Prostate gland (tissue), 2 donors: ENCODE data around the gene UPF2. TPM values are rescaled to one million over a fixed set of nuclear protein-coding genes. Genes with fewer than 3 reads are reported as not detected.
"Not testable (repeated sequence)": the region's sequence is repeated elsewhere in the genome, so short reads cannot be mapped to it uniquely, and the experiment has no call there.

Experiments
- DNase-seq: peaks from one replicate; pipeline ENCODE4 v3.0.0-alpha.2; 2019; ENCODE audit warnings: low spot score
- H3K27ac ChIP-seq, 2 donors: fragments of 200-600 bp; sonication (generic); 2 replicates each; pipeline ENCODE4 v1.5.1; 2017 to 2019
- H3K27me3 ChIP-seq: fragments of 200-600 bp; sonication (generic); replicated peaks from 2 replicates; pipeline ENCODE4 v1.5.1; 2019; ENCODE audit not compliant: insufficient read depth
- H3K36me3 ChIP-seq, 2 donors: fragments of 200-600 bp; sonication (generic); 1 replicate in 1 of 2; 2 replicates in 1 of 2; pipeline versions ENCODE4 v1.5.1 to v1.8.1; 2017 to 2019
- H3K4me1 ChIP-seq: fragments of 200-600 bp; sonication (generic); replicated peaks from 2 replicates; pipeline ENCODE4 v1.5.1; 2019
- H3K4me3 ChIP-seq, 2 donors: fragments of 200-600 bp; sonication (generic); 2 replicates each; pipeline ENCODE4 v1.5.1; 2017 to 2019
- H3K9me3 ChIP-seq: fragments of 200-600 bp; sonication (generic); 2 replicates; pipeline ENCODE4 v1.5.1; 2017
- POLR2A ChIP-seq: fragments of 450-650 bp; IDR thresholded peaks from one replicate; pipeline ENCODE4 v1.6.1; 2016; ENCODE audit warnings: antibody characterized with exemption, mild to moderate bottlenecking
- POLR2AphosphoS5 ChIP-seq: sonication (generic); formaldehyde crosslinking; IDR thresholded peaks from one replicate; pipeline ENCODE4 v1.6.1; 2017; ENCODE audit warnings: antibody characterized with exemption
- WGBS: methylation state at CpG from one replicate; pipeline ENCODE4 v1.1.5; 2018; 5-methylcytosine and 5-hydroxymethylcytosine counted together
- intact Hi-C: fragments of 100-400 bp; cut with DNase I; formaldehyde crosslinking; loops from one replicate; pipeline ENCODE4 v1.14.2; 2022
- total RNA-seq, 2 donors: library from RNA; depleted of rRNA; stranded (reverse); fragments of >200 nt; gene quantifications; one replicate each; pipeline ENCODE4 v1.1.0, GENCODE V29; 2016
- TF ChIP-seq, protein P1 (sequence below), 4 experiments: fragments of 200-600 bp in 2 of 4; fragments of 450-650 bp in 2 of 4; sonication (generic) in 2 of 4; IDR thresholded peaks; 1 replicate in 3 of 4; 2 replicates in 1 of 4; pipeline ENCODE4 v1.5.1; 2016 to 2019; ENCODE audit warnings: antibody characterized with exemption in 4 of 4, mild to moderate bottlenecking in 2 of 4, moderate library complexity in 2 of 4

The UPF2 gene
- total RNA-seq, 2 donors from 2014 or later, result 21.4 to 31.7 TPM

DNA sequence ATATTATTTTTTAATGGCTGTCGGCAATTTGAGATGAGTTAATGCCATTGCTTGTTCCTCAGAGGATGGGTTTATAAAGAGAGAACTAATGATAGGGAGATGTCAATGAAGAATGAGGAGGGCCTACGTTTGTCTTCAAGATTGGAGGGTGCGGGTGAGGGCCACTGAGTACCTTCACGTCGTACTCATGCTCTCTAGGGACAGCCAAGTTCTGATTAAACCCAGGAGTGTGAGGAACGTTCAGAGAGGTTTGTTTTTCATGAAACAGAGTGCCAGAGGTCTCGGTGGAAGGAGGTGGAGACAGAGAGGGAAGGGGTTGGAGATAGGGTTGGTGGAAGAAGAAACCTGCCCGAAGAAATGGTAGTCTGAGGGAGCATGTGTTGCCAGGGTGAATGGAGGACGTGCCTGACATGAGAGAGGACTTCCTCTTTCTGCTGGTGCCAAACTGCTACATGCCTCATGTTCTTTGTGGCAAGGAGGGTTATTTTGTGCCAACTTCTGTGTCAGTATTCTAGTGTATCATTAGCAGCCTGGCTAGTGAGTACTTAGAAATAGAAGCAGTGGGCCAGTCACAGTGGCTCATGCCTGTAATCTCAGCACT is 35.1 kb upstream of the UPF2 start:
- Histone ChIP-seq H3K4me1 (no peaks in the 10 kb centered on the region), H3K9me3 (no peaks in the 10 kb centered on the region), H3K27ac (no peak overlapping the region), H3K4me3 (no peak overlapping the region), H3K27me3 (no peaks in the 10 kb centered on the region), H3K36me3 (no peaks in the 10 kb centered on the region)
- TF ChIP-seq POLR2AphosphoS5, result no peak
- TF ChIP-seq, protein P1, sequence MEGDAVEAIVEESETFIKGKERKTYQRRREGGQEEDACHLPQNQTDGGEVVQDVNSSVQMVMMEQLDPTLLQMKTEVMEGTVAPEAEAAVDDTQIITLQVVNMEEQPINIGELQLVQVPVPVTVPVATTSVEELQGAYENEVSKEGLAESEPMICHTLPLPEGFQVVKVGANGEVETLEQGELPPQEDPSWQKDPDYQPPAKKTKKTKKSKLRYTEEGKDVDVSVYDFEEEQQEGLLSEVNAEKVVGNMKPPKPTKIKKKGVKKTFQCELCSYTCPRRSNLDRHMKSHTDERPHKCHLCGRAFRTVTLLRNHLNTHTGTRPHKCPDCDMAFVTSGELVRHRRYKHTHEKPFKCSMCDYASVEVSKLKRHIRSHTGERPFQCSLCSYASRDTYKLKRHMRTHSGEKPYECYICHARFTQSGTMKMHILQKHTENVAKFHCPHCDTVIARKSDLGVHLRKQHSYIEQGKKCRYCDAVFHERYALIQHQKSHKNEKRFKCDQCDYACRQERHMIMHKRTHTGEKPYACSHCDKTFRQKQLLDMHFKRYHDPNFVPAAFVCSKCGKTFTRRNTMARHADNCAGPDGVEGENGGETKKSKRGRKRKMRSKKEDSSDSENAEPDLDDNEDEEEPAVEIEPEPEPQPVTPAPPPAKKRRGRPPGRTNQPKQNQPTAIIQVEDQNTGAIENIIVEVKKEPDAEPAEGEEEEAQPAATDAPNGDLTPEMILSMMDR (IDR thresholded peaks at IDR 0.05), result no peak
- TF ChIP-seq POLR2A, result no peak
- DNase-seq, result no peak
- intact Hi-C loops, result no loop called here
- 75% methylated on average over 9 of the region's 9 CpGs for WGBS

DNA sequence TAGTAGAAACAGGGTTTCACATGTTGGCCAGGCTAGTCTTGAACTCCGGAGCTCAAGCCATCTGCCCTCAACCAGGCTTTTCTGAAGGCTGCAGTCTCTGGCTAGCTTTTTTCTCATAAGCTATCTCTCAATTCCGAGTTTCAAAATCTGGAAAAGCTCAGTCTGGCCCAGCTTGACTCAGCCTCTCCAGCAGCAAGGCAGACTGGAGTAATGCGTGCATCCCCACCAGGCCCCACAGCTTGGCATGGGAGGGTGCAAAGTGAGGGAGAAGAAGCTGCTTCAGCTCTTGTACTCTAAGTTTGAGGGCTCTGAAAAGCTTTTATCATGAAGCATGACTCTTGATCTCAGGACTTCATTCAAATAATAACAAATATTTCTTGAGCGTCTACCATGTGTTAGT is 30.9 kb upstream of the UPF2 start:
- intact Hi-C loops, result no loop called here
- no peaks in the 10 kb centered on the region for H3K4me1 ChIP-seq
- TF ChIP-seq, protein P1 (IDR thresholded peaks at IDR 0.05), result no peak
- no peak for TF ChIP-seq POLR2A
- TF ChIP-seq POLR2AphosphoS5, result no peak
- H3K27ac ChIP-seq, result no peak overlapping the region
- H3K27me3 ChIP-seq, result no peaks in the 10 kb centered on the region
- WGBS, result 83% methylated on average over 4 of the region's 4 CpGs
- no peak for DNase-seq
- H3K9me3 ChIP-seq, result no peaks in the 10 kb centered on the region
- H3K36me3 ChIP-seq, result no peaks in the 10 kb centered on the region
- H3K4me3 ChIP-seq, result no peak overlapping the region

DNA sequence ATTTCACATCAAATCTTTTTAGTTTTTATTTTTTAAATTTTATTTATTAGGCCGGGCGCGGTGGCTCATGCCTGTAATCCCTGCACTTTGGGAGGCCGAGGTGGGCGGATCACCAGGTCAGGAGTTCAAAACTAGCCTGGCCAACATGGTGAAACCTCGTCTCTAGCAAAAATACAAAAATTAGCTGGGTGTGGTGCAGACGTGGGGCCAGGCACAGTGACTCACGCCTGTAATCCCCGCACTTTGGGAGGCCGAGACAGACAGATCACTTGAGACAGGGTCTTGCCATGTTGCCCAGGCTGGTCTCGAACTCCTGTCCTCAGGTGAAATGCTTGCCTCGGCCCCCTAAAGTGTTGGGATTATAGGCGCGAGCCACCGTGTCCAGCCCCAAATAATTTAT is 28.8 kb upstream of the UPF2 start:
- not testable (repeated sequence) for H3K4me3 ChIP-seq

DNA sequence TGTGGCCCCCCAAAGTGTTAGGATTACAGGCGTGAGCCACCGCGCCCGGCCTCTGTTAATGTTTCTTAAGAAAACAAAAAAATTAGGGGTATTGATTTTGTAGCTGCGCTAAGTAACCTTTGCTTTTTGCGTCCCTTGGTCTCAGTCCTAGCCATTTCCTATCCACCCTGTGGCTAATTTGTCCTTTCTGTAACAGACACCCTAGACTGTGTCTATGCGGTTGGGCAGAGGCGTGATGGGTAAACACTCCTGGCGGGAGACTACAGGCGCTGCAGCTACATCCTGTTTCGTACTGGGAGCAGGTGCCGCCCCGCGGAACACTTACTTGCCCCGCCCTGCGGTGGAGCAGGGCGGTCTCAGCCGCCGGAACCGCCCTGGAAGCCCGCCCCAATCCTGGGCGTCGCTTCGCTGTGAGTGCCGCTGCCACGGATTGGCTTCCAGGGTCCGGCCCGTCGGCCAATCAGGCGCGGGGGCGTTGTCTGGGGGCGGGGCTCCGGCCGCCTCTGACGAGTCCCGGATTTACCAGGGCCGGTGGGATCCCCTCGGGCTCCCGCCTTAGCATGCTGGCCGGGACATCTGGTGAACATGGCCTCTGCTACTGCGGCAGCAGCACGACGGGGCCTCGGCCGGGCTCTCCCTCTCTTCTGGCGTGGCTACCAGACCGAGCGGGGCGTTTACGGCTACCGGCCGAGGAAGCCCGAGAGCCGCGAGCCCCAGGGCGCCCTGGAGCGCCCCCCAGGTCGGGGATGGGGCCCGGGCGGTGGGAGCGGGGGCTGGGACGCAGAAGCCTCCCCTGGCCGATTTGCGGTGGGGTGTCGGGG is 26.1 kb upstream of the UPF2 start, which contains the start of gene DHTKD1:
Gene DHTKD1 (plus strand): TSS at position 506 of the 821 bp plus-strand sequence. CDS start 80 bp downstream, at position 586.
- Histone ChIP-seq H3K27ac (peak within 1 kb of the TSS; percentile 83 to 96), H3K36me3 (no peaks in the 10 kb centered on the region), H3K27me3 (no peaks in the 10 kb centered on the region), H3K4me1 (no peaks in the 10 kb centered on the region), H3K4me3 (peak within 1 kb of the TSS; percentile 95 to 100), H3K9me3 (no peaks in the 10 kb centered on the region)
- DNase-seq, result peak; percentile 98
- TF ChIP-seq POLR2A (peak; percentile 66), POLR2AphosphoS5 (peak; percentile 98)
- TF ChIP-seq, protein P1 (IDR thresholded peaks at IDR 0.05), result peak in 2 of 4 experiments; percentile 72 to 76
- intact Hi-C loops, result loop anchor here (2.0 kb wide), 1 partner anchor 26 kb away; the partner anchor contains the start of gene UPF2
- 6% methylated on average over 27 of the region's 66 CpGs for WGBS

More for the DNA sequence above, 28.8 kb upstream of the UPF2 start:
- H3K27me3 ChIP-seq, H3K9me3 ChIP-seq, H3K4me1 ChIP-seq, H3K27ac ChIP-seq, H3K36me3 ChIP-seq, intact Hi-C loops, DNase-seq: not testable (repeated sequence)
- 97% methylated on average over 15 of the region's 15 CpGs for WGBS

DNA sequence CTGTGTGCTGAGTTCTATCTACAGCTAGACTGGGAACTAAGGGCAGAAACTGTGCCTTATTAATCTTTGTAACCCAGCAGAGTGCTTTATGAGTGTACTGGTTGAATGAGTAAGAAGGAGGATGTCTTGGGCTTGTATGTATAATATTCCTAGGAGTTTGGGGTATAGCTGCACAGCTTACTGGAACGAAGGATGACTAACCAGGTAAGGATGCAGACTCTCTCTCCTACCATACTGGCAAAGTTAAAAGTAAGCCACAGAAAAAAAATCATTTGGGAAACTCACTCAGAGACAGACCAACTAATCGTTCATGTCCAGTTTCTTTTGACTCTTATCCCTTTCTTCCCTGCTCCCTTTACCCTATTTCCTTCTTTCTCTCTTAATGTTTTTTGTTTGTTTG is 24.7 kb upstream of the UPF2 start:
- TF ChIP-seq, protein P1 (IDR thresholded peaks at IDR 0.05), result no peak
- no peak for TF ChIP-seq POLR2A
- TF ChIP-seq POLR2AphosphoS5, result no peak
- Histone ChIP-seq H3K4me3 (no peak overlapping the region), H3K36me3 (no peaks in the 10 kb centered on the region), H3K4me1 (no peaks in the 10 kb centered on the region), H3K27ac (no peak overlapping the region), H3K9me3 (no peaks in the 10 kb centered on the region), H3K27me3 (no peaks in the 10 kb centered on the region)
- intact Hi-C loops, result no loop called here
- DNase-seq, result no peak
- WGBS, result 80% methylated on average over 2 of the region's 2 CpGs
